ENCODE results near the gene RHBDF2. TPM values are rescaled to one million over a fixed set of nuclear protein-coding genes. Genes with fewer than 3 reads are reported as not detected.

Gene RHBDF2
- 10 to 100 TPM; 11.3 to 47.4 (median 23.2) TPM for total RNA-seq

GRCh38 chr17:76501018-76501826 lies at the start of gene RHBDF2:
Gene RHBDF2, minus strand, starts transcription at chr17:76501423. Its CDS starts 19,899 bp downstream, at chr17:76481524.
- H3K36me3 ChIP-seq, result no peaks in the 10 kb centered on the region
- WGBS, 2 donors (ENCODE audit: low coverage in 1 of 2), result 2% methylated on average over 36 of the region's 72 CpGs; no CpG with 5 or more reads in 1 of the 2 donors
- H3K9me3 ChIP-seq, result no peaks in the 10 kb centered on the region
- H3K27ac ChIP-seq, result peak within 1 kb of the TSS; percentile 80 to 87 (median 85)
- intact Hi-C loops (cut with DNase I; ENCODE audit: low total_unique reads) (loop anchor here (10.0 kb wide), 1 partner anchor 196 kb away; the partner anchor contains the start of gene QRICH2), in situ Hi-C loops (cut with MboI; ENCODE audit: low pct_ligation_motif_present in 1 of 4, low pct_unique_long_range_greater_than_20kb in 1 of 4, low sequenced_read_pairs in 3 of 4) (no loop called here)
- peak within 1 kb of the TSS; percentile 56 to 78 (median 72) for H3K4me3 ChIP-seq
- no peak for TF ChIP-seq EP300 (IDR thresholded peaks at IDR 0.05; ENCODE audit: low read depth)
- TF ChIP-seq POLR2AphosphoS5 (IDR thresholded peaks at IDR 0.05), result peak; percentile 48 to 85 (median 83)
- TF ChIP-seq POLR2A (IDR thresholded peaks at IDR 0.05), result peak; percentile 55
- TF ChIP-seq CTCF (IDR thresholded peaks at IDR 0.05), result no peak
- DNase-seq, result peak; percentile 96
- H3K27me3 ChIP-seq, result no peaks in the 10 kb centered on the region
- peaks cover 15 to 46% (median 23%) of the 10 kb centered on the region in 4 donors for H3K4me1 ChIP-seq

GRCh38 chr17:76549539-76549938 lies 48.3 kb upstream of the RHBDF2 start:
- TF ChIP-seq EP300 (IDR thresholded peaks at IDR 0.05; ENCODE audit: low read depth) (no peak), POLR2AphosphoS5 (IDR thresholded peaks at IDR 0.05) (no peak), CTCF (IDR thresholded peaks at IDR 0.05) (no peak)

GRCh38 chr17:76549215-76549518 lies 47.9 kb upstream of the RHBDF2 start:
- no peak for DNase-seq
- Histone ChIP-seq H3K9me3 (no peaks in the 10 kb centered on the region), H3K27ac (no peak overlapping the region), H3K27me3 (no peaks in the 10 kb centered on the region), H3K4me1 (peaks cover 8 to 23% (median 13%) of the 10 kb centered on the region in 4 donors), H3K36me3 (no peaks in the 10 kb centered on the region), H3K4me3 (no peak overlapping the region)
- TF ChIP-seq EP300 (IDR thresholded peaks at IDR 0.05; ENCODE audit: low read depth) (no peak), CTCF (IDR thresholded peaks at IDR 0.05) (no peak), POLR2A (IDR thresholded peaks at IDR 0.05) (no peak), POLR2AphosphoS5 (IDR thresholded peaks at IDR 0.05) (no peak)
- intact Hi-C loops (cut with DNase I; ENCODE audit: low total_unique reads) (no loop called here), in situ Hi-C loops (cut with MboI; ENCODE audit: low pct_ligation_motif_present in 1 of 4, low pct_unique_long_range_greater_than_20kb in 1 of 4, low sequenced_read_pairs in 3 of 4) (loop anchor here in 1 of 4 donors (25.0 kb wide), 1 partner anchor 163 kb away; the partner anchor contains the start of gene MXRA7)
- WGBS, 2 donors (ENCODE audit: low coverage in 1 of 2), result 56 to 68% methylated on average over 7 to 9 of the region's 9 CpGs

More at GRCh38 chr17:76549539-76549938, 48.3 kb upstream of the RHBDF2 start:
- intact Hi-C loops (cut with DNase I; ENCODE audit: low total_unique reads), result no loop called here
- no peaks in the 10 kb centered on the region for H3K9me3 ChIP-seq
- 78 to 88% methylated on average over 7 of the region's 7 CpGs for WGBS, 2 donors (ENCODE audit: low coverage in 1 of 2)
- H3K27ac ChIP-seq, result no peak overlapping the region
- in situ Hi-C loops (cut with MboI; ENCODE audit: low pct_ligation_motif_present in 1 of 4, low pct_unique_long_range_greater_than_20kb in 1 of 4, low sequenced_read_pairs in 3 of 4), result loop anchor here in 1 of 4 donors (25.0 kb wide), 1 partner anchor 163 kb away; the partner anchor contains the start of gene MXRA7
- no peaks in the 10 kb centered on the region for H3K27me3 ChIP-seq
- no peak overlapping the region for H3K4me3 ChIP-seq
- H3K4me1 ChIP-seq, result peaks cover 8 to 19% (median 13%) of the 10 kb centered on the region in 4 donors
- no peaks in the 10 kb centered on the region for H3K36me3 ChIP-seq
- no peak for DNase-seq

GRCh38 chr17:76548378-76549214 lies 47.4 kb upstream of the RHBDF2 start:
- no peak for DNase-seq
- WGBS, 2 donors (ENCODE audit: low coverage in 1 of 2), result 64 to 82% methylated on average over 4 to 9 of the region's 9 CpGs
- TF ChIP-seq CTCF (IDR thresholded peaks at IDR 0.05), result no peak
- TF ChIP-seq POLR2A (IDR thresholded peaks at IDR 0.05), result no peak
- TF ChIP-seq POLR2AphosphoS5 (IDR thresholded peaks at IDR 0.05), result no peak
- TF ChIP-seq EP300 (IDR thresholded peaks at IDR 0.05; ENCODE audit: low read depth), result no peak
- in situ Hi-C loops (cut with MboI; ENCODE audit: low pct_ligation_motif_present in 1 of 4, low pct_unique_long_range_greater_than_20kb in 1 of 4, low sequenced_read_pairs in 3 of 4), result loop anchor here in 1 of 4 donors (25.0 kb wide), 1 partner anchor 164 kb away; the partner anchor contains the start of gene MXRA7
- Histone ChIP-seq H3K4me3 (no peak overlapping the region), H3K9me3 (no peaks in the 10 kb centered on the region), H3K36me3 (no peaks in the 10 kb centered on the region), H3K4me1 (peaks cover 8 to 25% (median 13%) of the 10 kb centered on the region in 4 donors), H3K27ac (no peak overlapping the region), H3K27me3 (peaks cover 2% of the 10 kb centered on the region)
- intact Hi-C loops (cut with DNase I; ENCODE audit: low total_unique reads), result no loop called here
